ENCODE results near the gene DLG4. TPM values are rescaled to one million over a fixed set of nuclear protein-coding genes. Genes with fewer than 3 reads are reported as not detected.
"Not testable (repeated sequence)": the region's sequence is repeated elsewhere in the genome, so short reads cannot be mapped to it uniquely, and the experiment has no call there.

Gene DLG4
- total RNA-seq, 2 donors from 2014 or later, result 35.1 to 68.5 TPM

DNA sequence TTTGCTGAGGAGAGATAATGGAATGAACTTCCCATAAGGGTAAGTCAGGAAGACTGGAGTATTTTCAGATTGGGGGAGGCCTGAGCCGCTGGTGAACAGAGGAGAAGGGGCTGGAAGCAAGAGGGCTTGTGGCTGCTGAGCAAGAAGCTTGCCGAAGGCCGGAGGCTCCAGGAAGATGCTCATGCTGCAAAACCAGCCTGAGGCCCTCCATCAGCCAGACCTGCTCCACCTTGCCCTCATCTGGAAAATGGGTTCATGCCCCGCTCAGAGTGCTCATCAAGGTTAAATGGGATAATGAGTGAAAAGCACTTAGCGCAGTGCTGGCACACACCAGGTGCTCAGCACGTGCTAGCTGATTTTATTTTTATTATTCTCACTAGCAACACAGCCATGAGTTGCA lies 35.0 kb downstream of the DLG4 start:
- no peaks in the 10 kb centered on the region for H3K27me3 ChIP-seq (ENCODE audit: control insufficient read depth, insufficient read depth, low read length, poor library complexity, severe bottlenecking)
- H3K36me3 Mint-ChIP-seq (ENCODE audit: low read depth), result peaks cover 3% of the 10 kb centered on the region
- H3K4me1 Mint-ChIP-seq, result no peaks in the 10 kb centered on the region
- H3K27ac ChIP-seq (ENCODE audit: low read depth, low read length), result no peak overlapping the region
- H3K4me3 ChIP-seq (ENCODE audit: low read length), result no peak overlapping the region
- H3K9me3 ChIP-seq (ENCODE audit: control insufficient read depth, low read length), result no peaks in the 10 kb centered on the region
- peak; percentile 46 for DNase-seq
- no peaks in the 10 kb centered on the region for H3K27me3 Mint-ChIP-seq (ENCODE audit: insufficient read depth)
- H3K4me3 Mint-ChIP-seq, result no peak overlapping the region
- TF ChIP-seq, protein P1, sequence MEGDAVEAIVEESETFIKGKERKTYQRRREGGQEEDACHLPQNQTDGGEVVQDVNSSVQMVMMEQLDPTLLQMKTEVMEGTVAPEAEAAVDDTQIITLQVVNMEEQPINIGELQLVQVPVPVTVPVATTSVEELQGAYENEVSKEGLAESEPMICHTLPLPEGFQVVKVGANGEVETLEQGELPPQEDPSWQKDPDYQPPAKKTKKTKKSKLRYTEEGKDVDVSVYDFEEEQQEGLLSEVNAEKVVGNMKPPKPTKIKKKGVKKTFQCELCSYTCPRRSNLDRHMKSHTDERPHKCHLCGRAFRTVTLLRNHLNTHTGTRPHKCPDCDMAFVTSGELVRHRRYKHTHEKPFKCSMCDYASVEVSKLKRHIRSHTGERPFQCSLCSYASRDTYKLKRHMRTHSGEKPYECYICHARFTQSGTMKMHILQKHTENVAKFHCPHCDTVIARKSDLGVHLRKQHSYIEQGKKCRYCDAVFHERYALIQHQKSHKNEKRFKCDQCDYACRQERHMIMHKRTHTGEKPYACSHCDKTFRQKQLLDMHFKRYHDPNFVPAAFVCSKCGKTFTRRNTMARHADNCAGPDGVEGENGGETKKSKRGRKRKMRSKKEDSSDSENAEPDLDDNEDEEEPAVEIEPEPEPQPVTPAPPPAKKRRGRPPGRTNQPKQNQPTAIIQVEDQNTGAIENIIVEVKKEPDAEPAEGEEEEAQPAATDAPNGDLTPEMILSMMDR (conservative IDR thresholded peaks at IDR 0.05), result no peak
- H3K9ac ChIP-seq (ENCODE audit: extremely low read depth, low read length, poor library complexity, severe bottlenecking), result no peak overlapping the region
- no peaks in the 10 kb centered on the region for H3K36me3 ChIP-seq (ENCODE audit: control insufficient read depth, insufficient read depth, low read length)
- H3K9me3 Mint-ChIP-seq, result no peaks in the 10 kb centered on the region
- WGBS, 2 experiments (ENCODE audit: insufficient coverage in 1 of 2, insufficient read length in 1 of 2), result 95 to 100% methylated on average over 1 to 5 of the region's 6 CpGs
- no peak overlapping the region for H3K27ac Mint-ChIP-seq
- no peaks in the 10 kb centered on the region for H3K4me1 ChIP-seq (ENCODE audit: control insufficient read depth, insufficient read depth, low read length)

DNA sequence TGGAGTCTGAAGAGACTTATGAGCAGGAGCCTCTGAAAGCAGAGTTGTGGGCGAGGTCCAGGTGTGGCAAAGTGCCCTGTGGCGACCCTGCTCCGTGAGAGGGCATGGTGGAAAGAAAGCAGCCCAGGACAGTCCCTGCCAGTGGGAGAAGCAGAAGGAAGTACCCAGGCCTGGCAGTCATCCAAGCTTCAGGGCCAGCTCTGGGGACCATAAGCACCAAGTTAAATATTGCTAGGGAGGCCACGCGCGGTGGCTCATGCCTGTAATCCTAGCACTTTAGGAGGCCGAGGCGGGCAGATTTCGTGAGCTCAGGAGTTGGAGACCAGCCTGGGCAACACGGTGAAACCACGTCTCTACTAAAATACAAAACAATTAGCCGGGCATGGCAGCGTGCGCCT lies 35.5 kb downstream of the DLG4 start:
- Histone ChIP-seq H3K9ac (ENCODE audit: extremely low read depth, low read length, poor library complexity, severe bottlenecking) (no peak overlapping the region), H3K27ac (ENCODE audit: low read depth, low read length) (no peak overlapping the region), H3K9me3 (ENCODE audit: control insufficient read depth, low read length) (no peaks in the 10 kb centered on the region), H3K4me1 (ENCODE audit: control insufficient read depth, insufficient read depth, low read length) (no peaks in the 10 kb centered on the region), H3K36me3 (ENCODE audit: control insufficient read depth, insufficient read depth, low read length) (no peaks in the 10 kb centered on the region), H3K27me3 (ENCODE audit: control insufficient read depth, insufficient read depth, low read length, poor library complexity, severe bottlenecking) (no peaks in the 10 kb centered on the region), H3K4me3 (ENCODE audit: low read length) (no peak overlapping the region)
- TF ChIP-seq, protein P1 (conservative IDR thresholded peaks at IDR 0.05), result no peak
- H3K27ac Mint-ChIP-seq, result no peak overlapping the region
- H3K4me3 Mint-ChIP-seq, result no peak overlapping the region
- H3K4me1 Mint-ChIP-seq, result no peaks in the 10 kb centered on the region
- H3K9me3 Mint-ChIP-seq, result no peaks in the 10 kb centered on the region
- H3K36me3 Mint-ChIP-seq (ENCODE audit: low read depth), result no peaks in the 10 kb centered on the region
- peaks cover under 1% of the 10 kb centered on the region for H3K27me3 Mint-ChIP-seq (ENCODE audit: insufficient read depth)
- peak; percentile 36 for DNase-seq
- WGBS, 2 experiments (ENCODE audit: insufficient coverage in 1 of 2, insufficient read length in 1 of 2), result 91 to 93% methylated on average over 13 to 14 of the region's 14 CpGs

DNA sequence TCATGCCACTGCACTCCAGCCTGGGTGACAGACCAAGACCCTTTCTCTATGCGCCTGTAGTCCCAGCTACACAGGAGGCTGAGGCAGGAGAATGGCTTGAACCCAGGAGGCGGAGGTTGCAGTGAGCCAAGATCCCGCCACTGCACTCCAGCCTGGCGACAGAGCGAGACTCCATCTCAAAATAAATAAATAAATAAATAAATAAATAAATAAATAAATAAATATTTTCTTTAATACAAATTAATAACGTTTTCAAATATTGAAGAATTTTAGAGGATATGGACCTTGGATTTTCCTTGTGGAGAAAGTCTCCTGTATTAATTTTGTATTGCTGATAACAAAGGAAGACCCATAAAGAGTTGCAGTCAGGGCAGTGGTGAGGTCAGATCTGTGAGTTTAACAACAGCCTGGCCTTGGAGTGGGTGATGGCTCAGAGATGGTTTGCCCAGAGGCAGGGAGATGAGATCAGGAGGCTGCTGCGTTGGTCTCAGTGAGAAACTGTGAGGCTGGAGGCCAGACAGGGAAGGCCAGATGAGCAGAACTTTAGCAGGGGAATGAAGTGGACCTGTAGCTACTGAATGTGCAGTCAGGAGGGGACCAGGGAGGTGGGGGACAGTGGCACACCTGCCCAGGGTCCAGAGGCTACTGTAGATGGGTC lies 36.1 kb downstream of the DLG4 start:
- peaks cover 2% of the 10 kb centered on the region for H3K27me3 Mint-ChIP-seq (ENCODE audit: insufficient read depth)
- WGBS, 2 experiments (ENCODE audit: insufficient coverage in 1 of 2, insufficient read length in 1 of 2), result 91 to 100% methylated on average over 2 to 4 of the region's 7 CpGs
- Histone ChIP-seq H3K4me1 (ENCODE audit: control insufficient read depth, insufficient read depth, low read length) (no peaks in the 10 kb centered on the region), H3K36me3 (ENCODE audit: control insufficient read depth, insufficient read depth, low read length) (no peaks in the 10 kb centered on the region), H3K4me3 (ENCODE audit: low read length) (no peak overlapping the region), H3K27me3 (ENCODE audit: control insufficient read depth, insufficient read depth, low read length, poor library complexity, severe bottlenecking) (no peaks in the 10 kb centered on the region), H3K9me3 (ENCODE audit: control insufficient read depth, low read length) (no peaks in the 10 kb centered on the region), H3K9ac (ENCODE audit: extremely low read depth, low read length, poor library complexity, severe bottlenecking) (no peak overlapping the region), H3K27ac (ENCODE audit: low read depth, low read length) (no peak overlapping the region)
- H3K36me3 Mint-ChIP-seq (ENCODE audit: low read depth), result no peaks in the 10 kb centered on the region
- peak; percentile 45 for DNase-seq
- no peak overlapping the region for H3K4me3 Mint-ChIP-seq
- H3K9me3 Mint-ChIP-seq, result no peaks in the 10 kb centered on the region
- no peak overlapping the region for H3K27ac Mint-ChIP-seq
- TF ChIP-seq, protein P1 (conservative IDR thresholded peaks at IDR 0.05), result no peak
- no peaks in the 10 kb centered on the region for H3K4me1 Mint-ChIP-seq

DNA sequence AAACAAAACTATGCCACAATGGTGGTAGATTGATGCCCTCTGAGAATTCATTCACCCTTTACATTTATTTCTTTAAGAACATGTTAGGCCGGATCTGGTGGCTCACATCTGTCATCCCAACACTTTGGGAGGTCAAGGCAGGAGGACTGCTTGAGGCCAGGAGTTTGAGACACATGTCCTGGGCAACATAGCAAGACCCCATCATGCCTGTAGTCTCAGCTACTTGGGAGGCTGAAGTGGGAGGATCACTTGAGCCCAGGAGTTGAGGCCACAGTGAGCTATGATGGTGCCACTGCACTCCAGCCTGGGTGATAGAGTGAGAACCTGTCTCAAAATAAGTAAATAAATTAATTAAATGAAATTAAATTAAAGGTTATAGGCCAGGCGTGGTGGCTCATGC lies 37.5 kb downstream of the DLG4 start:
- 86 to 88% methylated on average over 1 to 2 of the region's 2 CpGs for WGBS, 2 experiments (ENCODE audit: insufficient coverage in 1 of 2, insufficient read length in 1 of 2)
- not testable (repeated sequence) for H3K4me1 Mint-ChIP-seq

More for the DNA sequence above, 37.5 kb downstream of the DLG4 start:
- not testable (repeated sequence) for H3K27ac ChIP-seq (ENCODE audit: low read depth, low read length); H3K4me1 ChIP-seq (ENCODE audit: control insufficient read depth, insufficient read depth, low read length); H3K36me3 ChIP-seq (ENCODE audit: control insufficient read depth, insufficient read depth, low read length); DNase-seq; H3K27me3 Mint-ChIP-seq (ENCODE audit: insufficient read depth); H3K27me3 ChIP-seq (ENCODE audit: control insufficient read depth, insufficient read depth, low read length, poor library complexity, severe bottlenecking); H3K9ac ChIP-seq (ENCODE audit: extremely low read depth, low read length, poor library complexity, severe bottlenecking); H3K4me3 ChIP-seq (ENCODE audit: low read length); H3K27ac Mint-ChIP-seq; H3K9me3 ChIP-seq (ENCODE audit: control insufficient read depth, low read length); H3K36me3 Mint-ChIP-seq (ENCODE audit: low read depth); H3K4me3 Mint-ChIP-seq; H3K9me3 Mint-ChIP-seq

Measured in endodermal cell (in vitro differentiated cells).